GM13977 (cell line): ENCODE results near the gene BAHD1.

Source experiments
- DNase-seq: peaks from one replicate; pipeline ENCODE4 v3.0.0; 2012; ENCODE audit warnings: low spot score
- CTCF ChIP-seq: IDR thresholded peaks from 2 replicates; pipeline ENCODE4 v1.5.1; 2012; ENCODE audit warnings: mild to moderate bottlenecking, control low read depth; ENCODE audit not compliant: insufficient read depth; ENCODE audit errors: extremely low read depth, missing control alignments
- in situ Hi-C: fragments of 300-500 bp; cut with MboI; formaldehyde crosslinking; loops from one replicate; pipeline ENCODE4 v1.12.0; 2022; ENCODE audit warnings: low sequenced_read_pairs, low pct_unique_long_range_greater_than_20kb, mixed read lengths, inconsistent platforms; ENCODE audit not compliant: unreplicated experiment

The BAHD1 gene

GRCh38 chr15:40500568-40501330 lies 60.0 kb downstream of the BAHD1 start:
- TF ChIP-seq CTCF: no peak
- no peak for DNase-seq
- in situ Hi-C loops: no loop called here

GRCh38 chr15:40501487-40501886 lies 60.7 kb downstream of the BAHD1 start:
- in situ Hi-C loops: no loop called here
- DNase-seq: no peak
- TF ChIP-seq CTCF: no peak

- TF ChIP-seq CTCF: peak; percentile 65
- DNase-seq: peak; percentile 78
- in situ Hi-C loops: no loop called here
These were observed 66.3 kb downstream of the BAHD1 start for GRCh38 chr15:40506964-40507571.

- in situ Hi-C loops: no loop called here
- no peak for TF ChIP-seq CTCF
- DNase-seq: no peak
These were observed 67.5 kb downstream of the BAHD1 start for GRCh38 chr15:40508216-40508615.

- in situ Hi-C loops: no loop called here
- DNase-seq: no peak
- TF ChIP-seq CTCF: no peak
These were observed 69.4 kb downstream of the BAHD1 start for GRCh38 chr15:40510201-40510600.

GRCh38 chr15:40511093-40511471 lies 70.3 kb downstream of the BAHD1 start:
- DNase-seq: peak; percentile 58
- no peak for TF ChIP-seq CTCF
- in situ Hi-C loops: no loop called here
